Tibial artery (tissue), 4 donors: Measurements from ENCODE around the gene AK5.

Experiments used
- DNase-seq, 2 donors: peaks; one replicate each; pipeline ENCODE4 v3.0.0-alpha.2; 2019
- H3K27ac ChIP-seq, 2 donors: fragments of 200-600 bp; sonication (generic) in 1 of 2; 1 replicate in 1 of 2; 2 replicates in 1 of 2; pipeline ENCODE4 v1.5.1; 2018 to 2019; ENCODE audit warnings: mild to moderate bottlenecking in 1 of 2
- H3K27me3 ChIP-seq, 2 donors: fragments of 200-600 bp; sonication (generic) in 1 of 2; one replicate each; pipeline versions ENCODE4 v1.5.1 to v1.6.0; 2016 to 2019
- H3K36me3 ChIP-seq, 3 donors: fragments of 200-600 bp; sonication (generic) in 2 of 3; one replicate each; pipeline ENCODE4 v1.5.1; 2016 to 2019; ENCODE audit warnings: mild to moderate bottlenecking in 2 of 3
- H3K4me1 ChIP-seq, 4 donors: fragments of 200-600 bp; sonication (generic) in 2 of 4; 1 replicate in 3 of 4; 2 replicates in 1 of 4; pipeline ENCODE4 v1.5.1; 2016 to 2019
- H3K4me3 ChIP-seq, 2 donors: fragments of 200-600 bp; sonication (generic) in 1 of 2; 1 replicate in 1 of 2; 2 replicates in 1 of 2; pipeline ENCODE4 v1.5.1; 2018 to 2019; ENCODE audit warnings: mild to moderate bottlenecking in 2 of 2
- H3K9me3 ChIP-seq, 3 donors: fragments of 200-600 bp; sonication (generic) in 1 of 3; one replicate each; pipeline ENCODE4 v1.5.1; 2016 to 2019
- intact Hi-C: fragments of 100-400 bp; cut with DNase I; formaldehyde crosslinking; loops from one replicate; pipeline ENCODE4 v1.15.0; 2023; ENCODE audit warnings: low total_unique reads
- TF ChIP-seq, protein P1 (sequence below), 2 experiments: fragments of 200-600 bp in 1 of 2; fragments of 450-650 bp in 1 of 2; IDR thresholded peaks; one replicate each; pipeline ENCODE4 v1.5.1; 2017 to 2019; ENCODE audit warnings: antibody characterized with exemption in 2 of 2, mild to moderate bottlenecking in 1 of 2, moderate library complexity in 1 of 2

The AK5 gene

DNA sequence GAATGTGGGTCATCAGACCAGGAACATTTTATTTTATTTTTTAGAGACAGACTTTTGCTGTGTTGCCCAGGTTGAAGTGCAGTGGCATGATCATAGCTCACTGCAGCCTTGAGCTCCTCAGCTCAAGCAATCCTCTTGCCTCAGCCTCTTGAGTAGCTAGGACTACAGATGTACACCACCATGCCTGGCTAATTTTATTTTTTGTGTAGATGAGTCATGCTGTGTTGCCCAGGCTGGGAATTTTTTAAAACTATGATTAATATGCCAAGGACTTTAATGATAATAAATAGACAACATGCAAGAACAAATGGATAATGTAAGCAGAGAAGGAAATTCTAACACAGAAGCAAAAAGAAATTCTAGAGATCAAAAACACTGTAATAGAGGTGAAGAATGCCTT, 142.4 kb downstream of the AK5 start:
- Histone ChIP-seq H3K27me3 (no peaks in the 10 kb centered on the region), H3K4me3 (no peak overlapping the region), H3K36me3 (no peaks in the 10 kb centered on the region), H3K27ac (no peak overlapping the region), H3K9me3 (peaks cover 0 to 6% (median 5%) of the 10 kb centered on the region in 3 donors), H3K4me1 (peaks cover 0 to 30% (median 9%) of the 10 kb centered on the region in 4 donors)
- TF ChIP-seq, protein P1, sequence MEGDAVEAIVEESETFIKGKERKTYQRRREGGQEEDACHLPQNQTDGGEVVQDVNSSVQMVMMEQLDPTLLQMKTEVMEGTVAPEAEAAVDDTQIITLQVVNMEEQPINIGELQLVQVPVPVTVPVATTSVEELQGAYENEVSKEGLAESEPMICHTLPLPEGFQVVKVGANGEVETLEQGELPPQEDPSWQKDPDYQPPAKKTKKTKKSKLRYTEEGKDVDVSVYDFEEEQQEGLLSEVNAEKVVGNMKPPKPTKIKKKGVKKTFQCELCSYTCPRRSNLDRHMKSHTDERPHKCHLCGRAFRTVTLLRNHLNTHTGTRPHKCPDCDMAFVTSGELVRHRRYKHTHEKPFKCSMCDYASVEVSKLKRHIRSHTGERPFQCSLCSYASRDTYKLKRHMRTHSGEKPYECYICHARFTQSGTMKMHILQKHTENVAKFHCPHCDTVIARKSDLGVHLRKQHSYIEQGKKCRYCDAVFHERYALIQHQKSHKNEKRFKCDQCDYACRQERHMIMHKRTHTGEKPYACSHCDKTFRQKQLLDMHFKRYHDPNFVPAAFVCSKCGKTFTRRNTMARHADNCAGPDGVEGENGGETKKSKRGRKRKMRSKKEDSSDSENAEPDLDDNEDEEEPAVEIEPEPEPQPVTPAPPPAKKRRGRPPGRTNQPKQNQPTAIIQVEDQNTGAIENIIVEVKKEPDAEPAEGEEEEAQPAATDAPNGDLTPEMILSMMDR (IDR thresholded peaks at IDR 0.05): no peak
- DNase-seq: no peak
- intact Hi-C loops: no loop called here

DNA sequence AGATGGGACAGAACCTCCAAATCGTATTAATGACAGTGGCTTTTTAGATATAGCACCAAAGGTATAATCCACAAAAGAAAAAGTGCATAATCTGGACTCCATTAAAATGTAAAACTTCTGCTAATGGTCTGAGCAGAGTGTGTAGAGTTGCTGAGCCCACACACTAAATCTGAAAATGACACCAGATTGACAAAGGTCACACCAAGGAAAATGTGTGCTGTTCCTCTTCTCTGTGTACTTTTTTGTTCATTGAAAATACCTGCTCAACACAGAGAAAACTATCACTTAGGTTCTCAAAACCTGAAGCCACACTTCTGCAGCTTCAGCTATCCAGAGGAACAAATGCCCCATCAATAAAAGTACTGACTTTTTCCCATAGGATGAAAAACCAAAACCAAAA, 146.2 kb downstream of the AK5 start:
- Histone ChIP-seq H3K36me3 (no peaks in the 10 kb centered on the region), H3K9me3 (peaks cover 0 to 6% (median 5%) of the 10 kb centered on the region in 3 donors), H3K27ac (no peak overlapping the region), H3K4me3 (no peak overlapping the region), H3K27me3 (no peaks in the 10 kb centered on the region), H3K4me1 (peaks cover 0 to 30% (median 0%) of the 10 kb centered on the region in 4 donors)
- TF ChIP-seq, protein P1 (IDR thresholded peaks at IDR 0.05): no peak
- intact Hi-C loops: no loop called here
- DNase-seq: no peak

GRCh38 chr1:77430966-77431690, 149.3 kb downstream of the AK5 start:
- intact Hi-C loops: no loop called here
- H3K27ac ChIP-seq: peak overlapping the region; percentile 5 to 42
- peaks cover 0 to 6% (median 5%) of the 10 kb centered on the region in 3 donors for H3K9me3 ChIP-seq
- no peak overlapping the region for H3K4me3 ChIP-seq
- H3K27me3 ChIP-seq: no peaks in the 10 kb centered on the region
- H3K36me3 ChIP-seq: no peaks in the 10 kb centered on the region
- peaks cover 0 to 17% (median 0%) of the 10 kb centered on the region in 4 donors for H3K4me1 ChIP-seq
- no peak for DNase-seq
- TF ChIP-seq, protein P1 (IDR thresholded peaks at IDR 0.05): no peak

GRCh38 chr1:77433934-77434333, 152.1 kb downstream of the AK5 start:
- Histone ChIP-seq H3K27ac (no peak overlapping the region), H3K27me3 (no peaks in the 10 kb centered on the region), H3K36me3 (no peaks in the 10 kb centered on the region), H3K9me3 (no peaks in the 10 kb centered on the region), H3K4me3 (no peak overlapping the region), H3K4me1 (peaks cover 0 to 36% (median 1%) of the 10 kb centered on the region in 4 donors)
- no peak for DNase-seq
- TF ChIP-seq, protein P1 (IDR thresholded peaks at IDR 0.05): no peak
- intact Hi-C loops: no loop called here

DNA sequence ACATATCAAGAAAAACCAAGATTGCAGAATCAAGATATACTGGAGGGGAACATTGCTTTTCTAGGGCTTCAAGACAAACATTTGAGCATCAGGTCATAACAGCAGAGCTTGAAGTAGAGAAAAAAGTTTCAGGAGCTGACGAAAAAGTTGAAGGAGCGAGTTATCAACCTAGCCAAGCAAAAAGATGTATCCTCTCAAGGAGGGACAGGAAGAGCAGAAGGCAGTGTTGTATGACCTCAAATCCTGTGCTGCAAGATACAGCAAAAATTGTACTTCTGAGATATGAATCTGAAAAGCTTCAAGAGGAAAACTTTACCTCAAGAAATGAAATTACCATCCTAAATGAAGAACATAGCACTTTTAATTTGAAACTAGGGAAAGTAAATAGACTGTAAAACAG, 153.1 kb downstream of the AK5 start:
- DNase-seq: no peak
- TF ChIP-seq, protein P1 (IDR thresholded peaks at IDR 0.05): no peak
- Histone ChIP-seq H3K9me3 (no peaks in the 10 kb centered on the region), H3K27ac (no peak overlapping the region), H3K36me3 (no peaks in the 10 kb centered on the region), H3K4me1 (peaks cover 0 to 36% (median 1%) of the 10 kb centered on the region in 4 donors), H3K27me3 (no peaks in the 10 kb centered on the region), H3K4me3 (no peak overlapping the region)
- intact Hi-C loops: no loop called here
